ENCODE results near the gene GLIS1. TPM values are rescaled to one million over a fixed set of nuclear protein-coding genes. Genes with fewer than 3 reads are reported as not detected.

The GLIS1 gene
- total RNA-seq, 2 donors from 2014 or later: 2.6 TPM; not detected in 1

GRCh38 chr1:53517821-53518352 is 221.1 kb downstream of the GLIS1 start:
- H3K9me3 ChIP-seq: no peaks in the 10 kb centered on the region
- no peak overlapping the region for H3K4me3 ChIP-seq
- H3K27ac ChIP-seq: no peak overlapping the region
- ATAC-seq (ENCODE audit: insufficient number of reproducible peaks, low FRiP score, low read depth) (no peak), DNase-seq (ENCODE audit: low spot score) (no peak)
- H3K4me1 ChIP-seq (ENCODE audit: control insufficient read depth in 1 of 2, low read depth in 2 of 2): peaks cover 5 to 18% of the 10 kb centered on the region in 2 donors
- no peaks in the 10 kb centered on the region for H3K27me3 ChIP-seq (replicated peaks; ENCODE audit: insufficient read depth)
- no peak for TF ChIP-seq CTCF (IDR thresholded peaks at IDR 0.05)
- H3K36me3 ChIP-seq: no peaks in the 10 kb centered on the region

- Histone ChIP-seq H3K36me3 (no peaks in the 10 kb centered on the region), H3K4me3 (no peak overlapping the region), H3K27ac (no peak overlapping the region), H3K9me3 (no peaks in the 10 kb centered on the region), H3K4me1 (ENCODE audit: control insufficient read depth in 1 of 2, low read depth in 2 of 2) (peaks cover 5 to 26% of the 10 kb centered on the region in 2 donors), H3K27me3 (replicated peaks; ENCODE audit: insufficient read depth) (no peaks in the 10 kb centered on the region)
- TF ChIP-seq CTCF (IDR thresholded peaks at IDR 0.05): no peak
- DNase-seq (ENCODE audit: low spot score) (no peak), ATAC-seq (ENCODE audit: insufficient number of reproducible peaks, low FRiP score, low read depth) (no peak)
Measured at GRCh38 chr1:53517109-53517508, 221.9 kb downstream of the GLIS1 start.

GRCh38 chr1:53516181-53516580 is 222.8 kb downstream of the GLIS1 start:
- no peaks in the 10 kb centered on the region for H3K9me3 ChIP-seq
- no peaks in the 10 kb centered on the region for H3K27me3 ChIP-seq (replicated peaks; ENCODE audit: insufficient read depth)
- H3K4me1 ChIP-seq (ENCODE audit: control insufficient read depth in 1 of 2, low read depth in 2 of 2): peaks cover 10 to 35% of the 10 kb centered on the region in 2 donors
- no peaks in the 10 kb centered on the region for H3K36me3 ChIP-seq
- no peak overlapping the region for H3K4me3 ChIP-seq
- ATAC-seq (ENCODE audit: insufficient number of reproducible peaks, low FRiP score, low read depth): no peak
- no peak overlapping the region for H3K27ac ChIP-seq
- DNase-seq (ENCODE audit: low spot score): no peak
- TF ChIP-seq CTCF (IDR thresholded peaks at IDR 0.05): no peak

GRCh38 chr1:53514436-53514835 is 224.5 kb downstream of the GLIS1 start:
- no peak for TF ChIP-seq CTCF (IDR thresholded peaks at IDR 0.05)

GRCh38 chr1:53513846-53514245 is 225.1 kb downstream of the GLIS1 start:
- DNase-seq (ENCODE audit: low spot score): no peak
- no peak for ATAC-seq (ENCODE audit: insufficient number of reproducible peaks, low FRiP score, low read depth)
- H3K36me3 ChIP-seq: no peaks in the 10 kb centered on the region
- H3K27me3 ChIP-seq (replicated peaks; ENCODE audit: insufficient read depth): no peaks in the 10 kb centered on the region
- H3K4me1 ChIP-seq (ENCODE audit: control insufficient read depth in 1 of 2, low read depth in 2 of 2): peaks cover 5 to 28% of the 10 kb centered on the region in 2 donors
- no peak overlapping the region for H3K4me3 ChIP-seq
- no peaks in the 10 kb centered on the region for H3K9me3 ChIP-seq
- H3K27ac ChIP-seq: no peak overlapping the region
- TF ChIP-seq CTCF (IDR thresholded peaks at IDR 0.05): no peak

More at GRCh38 chr1:53514436-53514835, 224.5 kb downstream of the GLIS1 start:
- DNase-seq (ENCODE audit: low spot score): no peak
- H3K36me3 ChIP-seq: no peaks in the 10 kb centered on the region
- no peaks in the 10 kb centered on the region for H3K9me3 ChIP-seq
- H3K27ac ChIP-seq: no peak overlapping the region
- H3K4me3 ChIP-seq: no peak overlapping the region
- ATAC-seq (ENCODE audit: insufficient number of reproducible peaks, low FRiP score, low read depth): no peak
- no peaks in the 10 kb centered on the region for H3K27me3 ChIP-seq (replicated peaks; ENCODE audit: insufficient read depth)
- H3K4me1 ChIP-seq (ENCODE audit: control insufficient read depth in 1 of 2, low read depth in 2 of 2): peaks cover 7 to 34% of the 10 kb centered on the region in 2 donors

Data from thoracic aorta (tissue), 2 donors.